ENCODE results near the gene SETD2.

Gene SETD2

GRCh38 chr3:47013231-47013630, 150.7 kb downstream of the SETD2 start:
- TF ChIP-seq, protein P1, sequence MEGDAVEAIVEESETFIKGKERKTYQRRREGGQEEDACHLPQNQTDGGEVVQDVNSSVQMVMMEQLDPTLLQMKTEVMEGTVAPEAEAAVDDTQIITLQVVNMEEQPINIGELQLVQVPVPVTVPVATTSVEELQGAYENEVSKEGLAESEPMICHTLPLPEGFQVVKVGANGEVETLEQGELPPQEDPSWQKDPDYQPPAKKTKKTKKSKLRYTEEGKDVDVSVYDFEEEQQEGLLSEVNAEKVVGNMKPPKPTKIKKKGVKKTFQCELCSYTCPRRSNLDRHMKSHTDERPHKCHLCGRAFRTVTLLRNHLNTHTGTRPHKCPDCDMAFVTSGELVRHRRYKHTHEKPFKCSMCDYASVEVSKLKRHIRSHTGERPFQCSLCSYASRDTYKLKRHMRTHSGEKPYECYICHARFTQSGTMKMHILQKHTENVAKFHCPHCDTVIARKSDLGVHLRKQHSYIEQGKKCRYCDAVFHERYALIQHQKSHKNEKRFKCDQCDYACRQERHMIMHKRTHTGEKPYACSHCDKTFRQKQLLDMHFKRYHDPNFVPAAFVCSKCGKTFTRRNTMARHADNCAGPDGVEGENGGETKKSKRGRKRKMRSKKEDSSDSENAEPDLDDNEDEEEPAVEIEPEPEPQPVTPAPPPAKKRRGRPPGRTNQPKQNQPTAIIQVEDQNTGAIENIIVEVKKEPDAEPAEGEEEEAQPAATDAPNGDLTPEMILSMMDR (IDR thresholded peaks at IDR 0.05; ENCODE audit: extremely low read depth, missing control alignments): no peak
- DNase-seq (ENCODE audit: low spot score): no peak

- DNase-seq (ENCODE audit: low spot score): no peak
- TF ChIP-seq, protein P1 (IDR thresholded peaks at IDR 0.05; ENCODE audit: extremely low read depth, missing control alignments): no peak
Observed at GRCh38 chr3:47012342-47013230, 151.3 kb downstream of the SETD2 start.

DNA sequence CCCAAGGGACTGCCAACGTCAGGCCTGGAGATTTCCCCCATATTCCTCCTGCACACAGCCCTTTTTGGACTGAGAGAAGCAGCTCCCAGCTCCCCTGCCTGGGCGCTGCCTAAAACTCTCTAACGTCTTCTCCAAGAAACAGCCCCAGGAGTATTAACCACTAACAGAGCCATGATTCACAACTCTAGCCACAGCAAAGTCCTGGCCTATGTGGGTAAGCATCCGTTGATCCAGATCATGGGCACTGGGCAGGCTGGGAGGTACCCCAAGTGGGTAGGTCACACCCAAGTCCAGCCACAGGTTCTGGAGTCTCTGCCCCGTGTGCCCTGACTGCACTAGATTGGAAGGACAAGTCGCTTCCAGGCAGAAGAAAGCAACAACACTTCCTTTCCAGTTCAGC, 152.5 kb downstream of the SETD2 start:
- TF ChIP-seq, protein P1 (IDR thresholded peaks at IDR 0.05; ENCODE audit: extremely low read depth, missing control alignments): no peak

DNA sequence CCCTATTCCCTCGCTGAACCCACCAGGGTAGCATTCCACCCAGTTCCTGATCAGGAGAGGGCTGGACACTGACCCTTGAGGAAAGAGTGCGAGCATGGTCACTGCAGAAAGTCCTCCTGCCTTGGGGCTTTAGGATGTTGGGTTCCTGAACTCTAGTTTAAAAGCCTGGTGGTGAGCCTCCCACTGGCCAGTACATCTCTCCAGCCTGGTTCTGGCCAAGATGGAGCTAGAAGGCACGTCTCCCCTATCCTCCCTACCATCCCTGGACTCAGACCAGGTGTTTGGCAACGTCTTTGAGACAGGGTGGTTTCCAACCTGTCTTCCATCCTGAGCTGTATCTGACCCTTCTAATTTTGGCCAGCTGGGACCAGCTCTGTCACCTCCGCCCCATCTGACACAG, 153.0 kb downstream of the SETD2 start:
- no peak for DNase-seq (ENCODE audit: low spot score)
- TF ChIP-seq, protein P1 (IDR thresholded peaks at IDR 0.05; ENCODE audit: extremely low read depth, missing control alignments): no peak

More for the DNA sequence above, 152.5 kb downstream of the SETD2 start:
- DNase-seq (ENCODE audit: low spot score): no peak

GRCh38 chr3:47010111-47010712, 153.7 kb downstream of the SETD2 start:
- TF ChIP-seq, protein P1 (IDR thresholded peaks at IDR 0.05; ENCODE audit: extremely low read depth, missing control alignments): no peak
- DNase-seq (ENCODE audit: low spot score): peak; percentile 17

GRCh38 chr3:47009225-47010110, 154.4 kb downstream of the SETD2 start:
- peak; percentile 98 for DNase-seq (ENCODE audit: low spot score)
- TF ChIP-seq, protein P1 (IDR thresholded peaks at IDR 0.05; ENCODE audit: extremely low read depth, missing control alignments): no peak
